Activated naive CD4-positive, alpha-beta T cell treated with anti-CD3 and anti-CD28 coated beads, Interleukin-2, amount 10 ng/mL, durations not matched to agents 7 days and 5 days (primary cell): Measurements from ENCODE around the gene GSTA1.
"Not testable (repeated sequence)": the region's sequence is repeated elsewhere in the genome, so short reads cannot be mapped to it uniquely, and the experiment has no call there.

Experiments used
- CTCF ChIA-PET: fragments of 350-600 bp; sonication (Branson Sonifier 250); formaldehyde crosslinking; loops from one replicate; lab custom pipeline; 2021; ENCODE audit warnings: antibody characterized with exemption; lab: Charles Lee
- DNase-seq: peaks from one replicate; pipeline ENCODE4 v3.0.0-alpha.2; 2020
- H3K27ac Mint-ChIP-seq: one replicate; pipeline ENCODE4 v1.8.0; 2021; ENCODE audit warnings: mild to moderate bottlenecking, moderate library complexity, mixed read lengths
- H3K27me3 Mint-ChIP-seq: one replicate; pipeline ENCODE4 v1.8.0; 2021; ENCODE audit warnings: mild to moderate bottlenecking, mixed read lengths
- H3K36me3 Mint-ChIP-seq: one replicate; pipeline ENCODE4 v1.8.0; 2021; ENCODE audit warnings: mixed read lengths
- H3K4me1 Mint-ChIP-seq: one replicate; pipeline ENCODE4 v1.8.0; 2021; ENCODE audit warnings: mixed read lengths
- H3K4me3 Mint-ChIP-seq: one replicate; pipeline ENCODE4 v1.8.0; 2021; ENCODE audit warnings: mild to moderate bottlenecking, moderate library complexity, mixed read lengths
- H3K9me3 Mint-ChIP-seq: one replicate; pipeline ENCODE4 v1.8.0; 2021; ENCODE audit warnings: mixed read lengths

The GSTA1 gene

GRCh38 chr6:52803668-52804255 is at the start of gene GSTA1:
GSTA1 (minus strand) TSS chr6:52803816; CDS start chr6:52799267, 4,549 bp downstream.
- H3K4me1 Mint-ChIP-seq, H3K4me3 Mint-ChIP-seq, DNase-seq, H3K36me3 Mint-ChIP-seq, H3K27ac Mint-ChIP-seq, CTCF ChIA-PET, H3K9me3 Mint-ChIP-seq: not testable (repeated sequence)
- peaks cover 16% of the 10 kb centered on the region for H3K27me3 Mint-ChIP-seq

GRCh38 chr6:52849137-52849536 is 45.5 kb upstream of the GSTA1 start:
- DNase-seq, result no peak
- Mint-ChIP-seq H3K36me3 (no peaks in the 10 kb centered on the region), H3K4me3 (no peak overlapping the region), H3K4me1 (no peaks in the 10 kb centered on the region), H3K27ac (no peak overlapping the region), H3K9me3 (no peaks in the 10 kb centered on the region), H3K27me3 (peaks cover 12% of the 10 kb centered on the region)
- CTCF ChIA-PET, result interaction anchor here (0.9 kb wide), 1 partner anchor 149 kb away, joined by 3 read pairs; no protein-coding TSS in a partner anchor

- H3K27me3 Mint-ChIP-seq, result peaks cover 11% of the 10 kb centered on the region
- H3K4me1 Mint-ChIP-seq, result no peaks in the 10 kb centered on the region
- H3K36me3 Mint-ChIP-seq, result no peaks in the 10 kb centered on the region
- no peaks in the 10 kb centered on the region for H3K9me3 Mint-ChIP-seq
- no peak overlapping the region for H3K27ac Mint-ChIP-seq
- CTCF ChIA-PET, result no interaction called here
- no peak overlapping the region for H3K4me3 Mint-ChIP-seq
- DNase-seq, result no peak
Measured at GRCh38 chr6:52846002-52846401, 42.4 kb upstream of the GSTA1 start.

- Mint-ChIP-seq H3K4me1 (no peaks in the 10 kb centered on the region), H3K9me3 (no peaks in the 10 kb centered on the region), H3K27ac (no peak overlapping the region), H3K36me3 (no peaks in the 10 kb centered on the region), H3K4me3 (no peak overlapping the region), H3K27me3 (peaks cover 17% of the 10 kb centered on the region)
- DNase-seq, result no peak
- CTCF ChIA-PET, result interaction anchor here (0.7 kb wide), 1 partner anchor 119 kb away, joined by 3 read pairs; no protein-coding TSS in a partner anchor
Measured at GRCh38 chr6:52843605-52844004, 40.0 kb upstream of the GSTA1 start.

GRCh38 chr6:52840763-52841585 is 37.4 kb upstream of the GSTA1 start, which contains the start of gene GSTA5:
GSTA5 (minus strand) TSS chr6:52840813.
- Mint-ChIP-seq H3K9me3 (no peaks in the 10 kb centered on the region), H3K36me3 (no peaks in the 10 kb centered on the region), H3K27me3 (peaks cover 25% of the 10 kb centered on the region), H3K4me1 (no peaks in the 10 kb centered on the region), H3K27ac (no peak within 1 kb of the TSS), H3K4me3 (no peak within 1 kb of the TSS)
- no peak for DNase-seq
- CTCF ChIA-PET, result interaction anchor here (1.4 kb wide), 1 partner anchor 27 kb away, joined by 3 read pairs; no protein-coding TSS in a partner anchor

GRCh38 chr6:52839124-52840055 is 35.8 kb upstream of the GSTA1 start:
- Mint-ChIP-seq H3K36me3 (no peaks in the 10 kb centered on the region), H3K27ac (no peak overlapping the region), H3K4me1 (no peaks in the 10 kb centered on the region), H3K9me3 (no peaks in the 10 kb centered on the region), H3K27me3 (peaks cover 27% of the 10 kb centered on the region), H3K4me3 (no peak overlapping the region)
- CTCF ChIA-PET, result no interaction called here
- DNase-seq, result peak; percentile 59

- Mint-ChIP-seq H3K27ac (no peak overlapping the region), H3K27me3 (peaks cover 34% of the 10 kb centered on the region)
- CTCF ChIA-PET, result no interaction called here
Measured at GRCh38 chr6:52834481-52834880, 30.9 kb upstream of the GSTA1 start.

GRCh38 chr6:52830869-52831268 is 27.3 kb upstream of the GSTA1 start:
- CTCF ChIA-PET, DNase-seq, H3K4me1 Mint-ChIP-seq, H3K36me3 Mint-ChIP-seq, H3K27ac Mint-ChIP-seq, H3K4me3 Mint-ChIP-seq, H3K9me3 Mint-ChIP-seq: not testable (repeated sequence)
- H3K27me3 Mint-ChIP-seq, result peaks cover 17% of the 10 kb centered on the region

More at GRCh38 chr6:52834481-52834880, 30.9 kb upstream of the GSTA1 start:
- Mint-ChIP-seq H3K9me3 (no peaks in the 10 kb centered on the region), H3K36me3 (no peaks in the 10 kb centered on the region), H3K4me1 (no peaks in the 10 kb centered on the region), H3K4me3 (no peak overlapping the region)
- no peak for DNase-seq

GRCh38 chr6:52829046-52829817 is 25.6 kb upstream of the GSTA1 start:
- no peaks in the 10 kb centered on the region for H3K4me1 Mint-ChIP-seq
- H3K4me3 Mint-ChIP-seq, result no peak overlapping the region
- DNase-seq, result no peak
- peaks cover 26% of the 10 kb centered on the region for H3K27me3 Mint-ChIP-seq
- CTCF ChIA-PET, result no interaction called here
- H3K27ac Mint-ChIP-seq, result no peak overlapping the region
- H3K9me3 Mint-ChIP-seq, result no peaks in the 10 kb centered on the region
- H3K36me3 Mint-ChIP-seq, result no peaks in the 10 kb centered on the region

- H3K9me3 Mint-ChIP-seq, H3K4me1 Mint-ChIP-seq, H3K4me3 Mint-ChIP-seq, CTCF ChIA-PET, H3K27ac Mint-ChIP-seq, DNase-seq, H3K36me3 Mint-ChIP-seq: not testable (repeated sequence)
- H3K27me3 Mint-ChIP-seq, result peaks cover 26% of the 10 kb centered on the region
Measured at GRCh38 chr6:52828621-52829020, 25.0 kb upstream of the GSTA1 start.

- H3K9me3 Mint-ChIP-seq, DNase-seq, CTCF ChIA-PET, H3K27ac Mint-ChIP-seq, H3K4me3 Mint-ChIP-seq, H3K4me1 Mint-ChIP-seq, H3K36me3 Mint-ChIP-seq: not testable (repeated sequence)
- peaks cover 21% of the 10 kb centered on the region for H3K27me3 Mint-ChIP-seq
Measured at GRCh38 chr6:52827073-52827783, 23.6 kb upstream of the GSTA1 start.

- Mint-ChIP-seq H3K27me3 (peaks cover 19% of the 10 kb centered on the region), H3K4me1 (no peaks in the 10 kb centered on the region), H3K9me3 (no peaks in the 10 kb centered on the region), H3K27ac (no peak overlapping the region), H3K4me3 (no peak overlapping the region), H3K36me3 (no peaks in the 10 kb centered on the region)
- CTCF ChIA-PET, result no interaction called here
- DNase-seq, result no peak
Measured at GRCh38 chr6:52826513-52826912, 22.9 kb upstream of the GSTA1 start.

- H3K9me3 Mint-ChIP-seq, H3K36me3 Mint-ChIP-seq, DNase-seq, H3K4me3 Mint-ChIP-seq, H3K4me1 Mint-ChIP-seq, H3K27ac Mint-ChIP-seq, CTCF ChIA-PET: not testable (repeated sequence)
- H3K27me3 Mint-ChIP-seq, result peaks cover 19% of the 10 kb centered on the region
Measured at GRCh38 chr6:52825900-52826459, 22.4 kb upstream of the GSTA1 start.
